GM10266 (cell line): ENCODE data around the gene ACRV1.
"Not testable (repeated sequence)": the region's sequence is repeated elsewhere in the genome, so short reads cannot be mapped to it uniquely, and the experiment has no call there.

Experiments
- DNase-seq: peaks from one replicate; pipeline ENCODE4 v3.0.0; 2012; ENCODE audit errors: extremely low spot score
- CTCF ChIP-seq: IDR thresholded peaks from 2 replicates; pipeline ENCODE4 v1.5.1; 2012; ENCODE audit warnings: mild to moderate bottlenecking, low read depth; ENCODE audit not compliant: control insufficient read depth, insufficient read depth; ENCODE audit errors: missing control alignments

The ACRV1 gene, protein sequence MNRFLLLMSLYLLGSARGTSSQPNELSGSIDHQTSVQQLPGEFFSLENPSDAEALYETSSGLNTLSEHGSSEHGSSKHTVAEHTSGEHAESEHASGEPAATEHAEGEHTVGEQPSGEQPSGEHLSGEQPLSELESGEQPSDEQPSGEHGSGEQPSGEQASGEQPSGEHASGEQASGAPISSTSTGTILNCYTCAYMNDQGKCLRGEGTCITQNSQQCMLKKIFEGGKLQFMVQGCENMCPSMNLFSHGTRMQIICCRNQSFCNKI

DNA sequence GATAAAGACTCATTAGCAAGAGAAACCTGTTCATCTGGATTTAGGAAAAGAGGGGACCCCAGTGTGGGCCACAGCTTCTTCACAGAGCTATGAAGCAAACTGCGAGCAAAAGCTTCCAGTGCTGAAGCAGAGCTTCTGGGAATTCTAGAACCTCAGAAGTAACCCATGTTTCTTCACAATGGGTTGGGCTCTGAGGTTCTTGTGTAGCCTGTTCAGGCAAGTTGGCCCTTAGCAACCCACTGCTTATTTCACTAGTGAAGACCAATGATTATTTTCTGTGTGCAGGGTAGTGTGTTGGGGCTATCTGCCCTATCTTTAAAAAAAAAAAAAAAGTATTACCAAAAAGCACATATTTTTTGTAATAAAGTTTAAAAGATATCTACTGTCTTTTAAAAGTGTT lies at the start of gene ACRV1:
TSS of gene ACRV1 (minus strand) at position 101 of the 400 bp plus-strand sequence. CDS start at position 34, 67 bp downstream.
- no peak for TF ChIP-seq CTCF

DNA sequence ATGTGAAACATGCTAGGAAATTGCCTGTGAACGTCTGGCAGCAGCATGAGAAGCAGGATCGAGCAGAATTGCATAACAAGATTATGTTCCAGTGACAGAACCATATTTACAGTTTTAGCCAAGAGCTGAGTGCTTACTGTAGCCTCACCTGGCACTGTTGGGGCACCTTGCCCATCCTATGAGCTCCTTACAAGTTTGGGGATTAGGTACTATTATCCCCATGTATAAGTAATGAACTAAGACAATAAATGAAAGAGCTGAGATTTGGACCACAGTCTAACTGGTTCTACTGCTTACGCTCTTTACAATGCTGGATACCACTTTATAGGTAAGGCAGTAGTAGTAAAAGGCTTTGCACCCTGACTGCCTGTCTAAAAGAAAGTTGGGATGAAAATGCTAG lies 48.3 kb upstream of the ACRV1 start:
- DNase-seq, result no peak
- no peak for TF ChIP-seq CTCF

More for the DNA sequence above, at the start of gene ACRV1:
- DNase-seq, result no peak

- no peak for DNase-seq
- peak; percentile 32 for TF ChIP-seq CTCF
These were observed 43.5 kb upstream of the ACRV1 start for GRCh38 chr11:125724125-125724524.

GRCh38 chr11:125720781-125721180 lies 40.1 kb upstream of the ACRV1 start:
- TF ChIP-seq CTCF, result no peak
- no peak for DNase-seq

GRCh38 chr11:125704686-125705085 lies 24.0 kb upstream of the ACRV1 start:
- not testable (repeated sequence) for DNase-seq

GRCh38 chr11:125701858-125702621 lies 21.4 kb upstream of the ACRV1 start:
- DNase-seq, result no peak
- no peak for TF ChIP-seq CTCF

DNA sequence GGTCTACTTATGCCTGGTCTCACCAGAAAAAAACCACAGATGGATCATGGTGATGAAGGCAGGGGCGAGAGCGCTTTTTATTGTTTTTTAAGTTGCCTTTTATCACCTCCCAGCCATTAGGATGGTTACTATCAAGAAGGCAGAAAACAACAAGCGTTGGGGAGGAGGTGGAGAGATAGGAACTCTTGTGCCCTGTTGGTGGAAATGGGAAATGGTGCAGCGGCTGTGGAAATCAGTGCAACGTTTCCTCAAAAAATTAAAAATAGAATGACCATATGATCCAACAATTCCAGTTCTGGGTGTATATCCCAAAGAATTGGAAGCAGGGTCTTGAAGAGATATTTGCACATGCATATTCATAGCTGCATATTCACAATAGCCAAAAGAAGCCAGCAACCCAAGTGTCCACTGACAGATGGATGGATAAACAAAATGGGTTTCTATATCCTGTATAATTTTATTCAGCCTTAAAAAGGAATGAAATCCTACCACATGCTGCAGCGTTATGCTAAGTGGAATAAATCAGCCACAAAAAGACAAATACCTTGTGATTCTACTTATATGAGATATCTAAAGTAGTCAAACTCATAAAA lies 20.5 kb upstream of the ACRV1 start:
- no peak for TF ChIP-seq CTCF

More for the DNA sequence above, 20.5 kb upstream of the ACRV1 start:
- no peak for DNase-seq
